ENCODE measurements around the gene SRRM4.

SRRM4 gene

GRCh38 chr12:119036878-119037825, 55.8 kb downstream of the SRRM4 start:
- TF ChIP-seq RAD21 (IDR thresholded peaks at IDR 0.05; ENCODE audit: low read depth) (peak; percentile 21; the same call in 1 of the 2 replicates), YY1 (IDR thresholded peaks at IDR 0.05; ENCODE audit: low read depth) (no peak), EGR1 (IDR thresholded peaks at IDR 0.05) (no peak), USF1 (IDR thresholded peaks at IDR 0.05) (no peak), ZBTB7A (IDR thresholded peaks at IDR 0.05; ENCODE audit: low read depth) (no peak), CEBPB (IDR thresholded peaks at IDR 0.05) (no peak), NFIC (IDR thresholded peaks at IDR 0.05) (no peak), TCF12 (IDR thresholded peaks at IDR 0.05; ENCODE audit: low read depth) (no peak)
- TF ChIP-seq, protein P1, sequence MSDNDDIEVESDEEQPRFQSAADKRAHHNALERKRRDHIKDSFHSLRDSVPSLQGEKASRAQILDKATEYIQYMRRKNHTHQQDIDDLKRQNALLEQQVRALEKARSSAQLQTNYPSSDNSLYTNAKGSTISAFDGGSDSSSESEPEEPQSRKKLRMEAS (IDR thresholded peaks at IDR 0.05) = no peak

DNA sequence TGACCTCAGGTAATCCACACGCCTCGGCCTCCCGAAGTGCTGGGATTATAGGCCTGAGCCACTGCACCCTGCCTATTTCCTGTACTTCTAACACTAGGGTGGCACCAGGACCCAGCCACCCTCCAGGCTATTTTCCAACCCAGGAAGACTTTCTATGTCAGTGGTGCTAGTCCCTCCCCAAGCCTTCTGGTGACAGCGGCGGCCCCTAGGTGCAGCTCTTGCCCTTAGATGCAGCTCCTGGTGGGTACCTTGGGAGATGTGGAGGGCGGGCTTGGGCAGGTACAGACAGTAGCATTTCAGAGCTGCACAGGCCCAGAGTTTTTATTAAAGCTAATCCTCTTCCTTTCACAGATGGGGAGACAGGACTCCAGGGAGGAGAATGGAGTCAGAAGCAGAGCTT, 62.8 kb downstream of the SRRM4 start:
- TF ChIP-seq TCF12 (IDR thresholded peaks at IDR 0.05; ENCODE audit: low read depth) (no peak), YY1 (IDR thresholded peaks at IDR 0.05; ENCODE audit: low read depth) (no peak), CREB1 (IDR thresholded peaks at IDR 0.05; ENCODE audit: low read depth) (no peak), RAD21 (IDR thresholded peaks at IDR 0.05; ENCODE audit: low read depth) (no peak), CEBPB (IDR thresholded peaks at IDR 0.05) (no peak)
- TF ChIP-seq, protein P1 (IDR thresholded peaks at IDR 0.05) = no peak

DNA sequence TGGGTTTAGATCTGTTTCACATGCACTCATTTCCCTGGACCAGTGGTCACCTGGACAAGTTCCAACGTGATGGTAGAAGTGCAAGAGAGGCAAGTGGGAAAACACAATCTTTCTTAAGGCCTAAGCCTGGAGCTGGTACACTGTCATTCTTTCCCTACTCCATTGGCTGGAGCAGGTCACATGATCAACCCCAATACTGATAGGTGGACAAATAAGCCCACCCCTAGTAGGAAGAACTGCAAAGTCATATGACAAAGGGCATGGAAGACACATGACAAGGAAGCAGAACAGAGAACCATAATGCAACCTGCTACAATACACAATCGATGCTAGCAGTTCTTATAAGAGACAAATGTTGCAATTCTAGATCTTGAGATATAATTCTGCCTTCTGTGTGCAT, 66.3 kb downstream of the SRRM4 start:
- TF ChIP-seq CREB1 (IDR thresholded peaks at IDR 0.05; ENCODE audit: low read depth) = no peak
- TF ChIP-seq TAF1 (IDR thresholded peaks at IDR 0.05; ENCODE audit: low read depth) = no peak

DNA sequence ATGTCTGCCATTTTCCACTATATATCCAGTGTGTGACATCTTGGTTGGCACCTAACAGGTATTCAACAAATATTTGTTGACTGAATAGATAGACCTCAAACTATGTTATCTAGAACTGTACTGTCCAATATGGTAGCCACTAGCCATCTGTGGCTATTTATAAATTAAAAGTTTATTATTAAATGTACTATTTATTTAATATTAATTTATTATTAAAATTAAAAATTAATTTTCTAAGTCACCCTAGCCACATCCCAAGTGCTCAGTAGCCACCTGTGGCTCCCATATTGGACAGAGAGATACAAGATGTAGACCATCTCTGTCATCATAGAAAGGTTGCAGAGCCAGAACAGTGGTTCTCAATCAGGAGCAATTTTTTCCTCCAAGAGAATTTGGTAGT, 69.3 kb downstream of the SRRM4 start:
- TF ChIP-seq TCF12 (IDR thresholded peaks at IDR 0.05; ENCODE audit: low read depth) (no peak), EGR1 (IDR thresholded peaks at IDR 0.05) (no peak), TAF1 (IDR thresholded peaks at IDR 0.05; ENCODE audit: low read depth) (no peak), TEAD4 (IDR thresholded peaks at IDR 0.05) (no peak), USF1 (IDR thresholded peaks at IDR 0.05) (no peak), YY1 (IDR thresholded peaks at IDR 0.05; ENCODE audit: low read depth) (no peak), ZBTB7A (IDR thresholded peaks at IDR 0.05; ENCODE audit: low read depth) (no peak), CREB1 (IDR thresholded peaks at IDR 0.05; ENCODE audit: low read depth) (no peak), REST (IDR thresholded peaks at IDR 0.05; ENCODE audit: low read depth) (no peak), EP300 (IDR thresholded peaks at IDR 0.05; ENCODE audit: borderline replicate concordance) (no peak), RAD21 (IDR thresholded peaks at IDR 0.05; ENCODE audit: low read depth) (no peak), NFIC (IDR thresholded peaks at IDR 0.05) (no peak), FOXM1 (IDR thresholded peaks at IDR 0.05; ENCODE audit: borderline replicate concordance, low read depth) (no peak), CEBPB (IDR thresholded peaks at IDR 0.05) (no peak)
- TF ChIP-seq, protein P1 (IDR thresholded peaks at IDR 0.05) = no peak

DNA sequence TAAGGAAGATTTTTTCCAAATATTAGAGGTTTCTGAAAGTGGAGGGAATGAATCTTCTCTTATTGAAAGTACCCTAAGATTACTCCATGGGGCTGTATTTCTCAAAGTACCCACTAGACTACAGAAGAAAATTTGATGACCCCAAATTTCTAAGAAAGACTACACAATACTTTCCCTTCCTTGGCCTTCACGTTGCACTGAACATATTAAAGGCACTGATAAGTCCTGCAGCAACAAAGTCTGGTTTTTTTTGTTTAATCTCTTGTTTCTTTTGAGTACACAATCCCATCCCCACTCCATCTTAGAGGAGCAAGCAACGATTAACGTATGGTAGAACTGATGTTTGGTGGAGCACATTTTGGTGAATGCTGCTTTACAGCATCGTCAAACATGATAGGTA, 70.1 kb downstream of the SRRM4 start:
- TF ChIP-seq REST (IDR thresholded peaks at IDR 0.05; ENCODE audit: low read depth) (no peak), ZBTB7A (IDR thresholded peaks at IDR 0.05; ENCODE audit: low read depth) (no peak), CREB1 (IDR thresholded peaks at IDR 0.05; ENCODE audit: low read depth) (no peak), CEBPB (IDR thresholded peaks at IDR 0.05) (no peak), YY1 (IDR thresholded peaks at IDR 0.05; ENCODE audit: low read depth) (no peak)

DNA sequence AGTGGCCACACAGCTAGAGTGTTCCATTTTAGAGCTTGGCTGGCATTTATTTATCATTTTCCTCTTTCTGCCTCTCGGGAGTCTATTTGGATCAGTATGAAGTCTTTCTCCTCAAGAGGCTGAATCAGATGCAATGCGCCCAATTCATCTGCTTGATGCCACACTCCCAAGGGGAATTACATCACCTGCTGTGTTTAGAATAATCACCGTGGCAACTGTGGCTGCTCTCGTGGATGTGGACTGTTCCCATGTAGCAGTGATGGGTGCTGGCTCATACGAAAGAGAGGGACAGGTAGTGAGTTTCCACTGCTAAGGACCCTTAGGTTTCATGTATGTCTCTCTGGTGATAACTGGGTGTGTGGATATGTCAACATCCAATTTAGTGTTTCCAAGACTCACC, 70.7 kb downstream of the SRRM4 start:
- TF ChIP-seq CREB1 (IDR thresholded peaks at IDR 0.05; ENCODE audit: low read depth) (no peak), NFIC (IDR thresholded peaks at IDR 0.05) (no peak), TEAD4 (IDR thresholded peaks at IDR 0.05) (no peak), TCF12 (IDR thresholded peaks at IDR 0.05; ENCODE audit: low read depth) (no peak), ZBTB7A (IDR thresholded peaks at IDR 0.05; ENCODE audit: low read depth) (no peak), TAF1 (IDR thresholded peaks at IDR 0.05; ENCODE audit: low read depth) (no peak), EP300 (IDR thresholded peaks at IDR 0.05; ENCODE audit: borderline replicate concordance) (no peak), YY1 (IDR thresholded peaks at IDR 0.05; ENCODE audit: low read depth) (no peak)
- TF ChIP-seq, protein P1 (IDR thresholded peaks at IDR 0.05) = no peak
